SK-N-SH treated with all-trans-retinoic acid at 6 μM for 48 hours (cell line): ENCODE measurements around the gene KLK3.

ENCODE experiments used
- ATAC-seq: fragments of 200-7000 bp; cut with Tn5 transposase; 3 replicates; pipeline ENCODE4 v1.9.1; 2020; ENCODE audit warnings: mild to moderate bottlenecking, moderate library complexity
- ARNTL ChIP-seq: fragments of 450-650 bp; formaldehyde crosslinking; IDR thresholded peaks from 2 replicates; pipeline ENCODE4 v1.5.0; 2020; ENCODE audit warnings: low read depth, mild to moderate bottlenecking, moderate library complexity, borderline replicate concordance
- BACH2 ChIP-seq: fragments of 250-450 bp; sonication (Bioruptor Pico); IDR thresholded peaks from 2 replicates; pipeline ENCODE4 v1.9.0; 2021; ENCODE audit warnings: mild to moderate bottlenecking, borderline replicate concordance
- CSDC2 ChIP-seq: fragments of 250-450 bp; sonication (Bioruptor Pico); IDR thresholded peaks from 2 replicates; pipeline ENCODE4 v1.5.0; 2020; ENCODE audit warnings: mild to moderate bottlenecking, moderate library complexity
- GLIS3 ChIP-seq: fragments of 250-450 bp; sonication (Bioruptor Pico); IDR thresholded peaks from 2 replicates; pipeline ENCODE4 v1.5.0; 2020; ENCODE audit warnings: mild to moderate bottlenecking, moderate library complexity
- ISL1 ChIP-seq: fragments of 250-450 bp; sonication (Bioruptor Pico); IDR thresholded peaks from 2 replicates; pipeline ENCODE4 v2.1.2; 2022; ENCODE audit warnings: mild to moderate bottlenecking, moderate library complexity
- OSR1 ChIP-seq: fragments of 250-450 bp; sonication (Bioruptor Pico); IDR thresholded peaks from 2 replicates; pipeline ENCODE4 v1.8.0; 2022; ENCODE audit warnings: moderate library complexity, mild to moderate bottlenecking, inconsistent platforms
- RARB ChIP-seq: fragments of 250-450 bp; sonication (Bioruptor Pico); IDR thresholded peaks from 2 replicates; pipeline ENCODE4 v1.8.0; 2021; ENCODE audit warnings: mild to moderate bottlenecking, moderate library complexity
- SNAI2 ChIP-seq: fragments of 250-450 bp; sonication (Bioruptor Pico); IDR thresholded peaks from 2 replicates; pipeline ENCODE4 v1.5.0; 2020; ENCODE audit warnings: mild to moderate bottlenecking, moderate library complexity
- TCF4 ChIP-seq: fragments of 250-450 bp; sonication (Bioruptor Pico); IDR thresholded peaks from 2 replicates; pipeline ENCODE4 v1.8.0; 2021; ENCODE audit warnings: mild to moderate bottlenecking, moderate library complexity, borderline replicate concordance
- TOX ChIP-seq: fragments of 250-450 bp; sonication (Bioruptor Pico); IDR thresholded peaks from 2 replicates; pipeline ENCODE4 v1.8.0; 2021; ENCODE audit warnings: mild to moderate bottlenecking, moderate library complexity, borderline replicate concordance
- ZC3H10 ChIP-seq: fragments of 250-450 bp; sonication (Bioruptor Pico); IDR thresholded peaks from 2 replicates; pipeline ENCODE4 v1.5.1; 2021; ENCODE audit warnings: mild to moderate bottlenecking, moderate library complexity
- ZFP3 ChIP-seq: fragments of 250-450 bp; sonication (Bioruptor Pico); IDR thresholded peaks from 2 replicates; pipeline ENCODE4 v1.5.0; 2020; ENCODE audit warnings: mild to moderate bottlenecking, moderate library complexity
- ZFP30 ChIP-seq: fragments of 450-650 bp; formaldehyde crosslinking; IDR thresholded peaks from 2 replicates; pipeline ENCODE4 v1.5.0; 2022; ENCODE audit warnings: mild to moderate bottlenecking, moderate library complexity
- ZNF565 ChIP-seq: fragments of 450-650 bp; formaldehyde crosslinking; conservative IDR thresholded peaks from 2 replicates; pipeline ENCODE4 v1.5.0; 2020; ENCODE audit warnings: low read depth, mild to moderate bottlenecking, moderate library complexity
- ZNF70 ChIP-seq: fragments of 450-650 bp; formaldehyde crosslinking; IDR thresholded peaks from 2 replicates; pipeline ENCODE4 v1.5.0; 2020; ENCODE audit warnings: mild to moderate bottlenecking, moderate library complexity
- ZNF8 ChIP-seq: fragments of 450-650 bp; formaldehyde crosslinking; IDR thresholded peaks from 2 replicates; pipeline ENCODE4 v1.5.0; 2020; ENCODE audit warnings: mild to moderate bottlenecking, moderate library complexity
- TF ChIP-seq, protein P1 (sequence below): fragments of 250-450 bp; sonication (Bioruptor Pico); IDR thresholded peaks from 2 replicates; pipeline ENCODE4 v1.8.0; 2021; ENCODE audit warnings: low read depth, mild to moderate bottlenecking, moderate library complexity, borderline replicate concordance
- TF ChIP-seq, protein P2 (sequence below): fragments of 250-450 bp; sonication (Bioruptor Pico); IDR thresholded peaks from 2 replicates; pipeline ENCODE4 v1.5.1; 2021; ENCODE audit warnings: mild to moderate bottlenecking, moderate library complexity
- TF ChIP-seq, protein P3 (sequence below): fragments of 250-450 bp; sonication (Bioruptor Pico); IDR thresholded peaks from 2 replicates; pipeline ENCODE4 v1.5.0; 2020; ENCODE audit warnings: mild to moderate bottlenecking, moderate library complexity
- TF ChIP-seq, protein P4 (sequence below): fragments of 250-450 bp; sonication (Bioruptor Pico); IDR thresholded peaks from 2 replicates; pipeline ENCODE4 v1.5.1; 2020; ENCODE audit warnings: low read depth, mild to moderate bottlenecking, moderate library complexity

Gene KLK3

DNA sequence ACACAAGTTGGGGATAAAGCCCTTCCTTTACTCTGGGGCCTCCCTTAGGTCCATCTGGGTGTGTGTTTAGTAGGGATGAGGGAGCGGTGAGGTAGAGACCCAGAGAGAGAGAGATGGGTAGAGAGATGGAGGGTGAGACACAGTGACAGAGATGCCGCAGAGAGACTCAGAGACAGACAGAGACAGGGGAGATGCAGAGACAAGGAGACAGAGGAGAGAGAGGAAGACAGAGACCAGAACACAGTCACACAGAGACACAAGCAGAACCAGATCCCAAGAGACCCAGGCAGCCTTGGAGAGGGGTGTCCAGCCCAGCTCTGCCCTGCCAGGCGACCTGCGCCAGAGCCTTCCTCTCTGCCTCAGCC lies 33.5 kb upstream of the KLK3 start (continued):
- TF ChIP-seq, protein P1, sequence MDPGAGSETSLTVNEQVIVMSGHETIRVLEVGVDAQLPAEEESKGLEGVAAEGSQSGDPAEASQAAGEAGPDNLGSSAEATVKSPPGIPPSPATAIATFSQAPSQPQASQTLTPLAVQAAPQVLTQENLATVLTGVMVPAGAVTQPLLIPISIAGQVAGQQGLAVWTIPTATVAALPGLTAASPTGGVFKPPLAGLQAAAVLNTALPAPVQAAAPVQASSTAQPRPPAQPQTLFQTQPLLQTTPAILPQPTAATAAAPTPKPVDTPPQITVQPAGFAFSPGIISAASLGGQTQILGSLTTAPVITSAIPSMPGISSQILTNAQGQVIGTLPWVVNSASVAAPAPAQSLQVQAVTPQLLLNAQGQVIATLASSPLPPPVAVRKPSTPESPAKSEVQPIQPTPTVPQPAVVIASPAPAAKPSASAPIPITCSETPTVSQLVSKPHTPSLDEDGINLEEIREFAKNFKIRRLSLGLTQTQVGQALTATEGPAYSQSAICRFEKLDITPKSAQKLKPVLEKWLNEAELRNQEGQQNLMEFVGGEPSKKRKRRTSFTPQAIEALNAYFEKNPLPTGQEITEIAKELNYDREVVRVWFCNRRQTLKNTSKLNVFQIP (CRISPR knock-in tag) = no peak
- TF ChIP-seq, protein P2, sequence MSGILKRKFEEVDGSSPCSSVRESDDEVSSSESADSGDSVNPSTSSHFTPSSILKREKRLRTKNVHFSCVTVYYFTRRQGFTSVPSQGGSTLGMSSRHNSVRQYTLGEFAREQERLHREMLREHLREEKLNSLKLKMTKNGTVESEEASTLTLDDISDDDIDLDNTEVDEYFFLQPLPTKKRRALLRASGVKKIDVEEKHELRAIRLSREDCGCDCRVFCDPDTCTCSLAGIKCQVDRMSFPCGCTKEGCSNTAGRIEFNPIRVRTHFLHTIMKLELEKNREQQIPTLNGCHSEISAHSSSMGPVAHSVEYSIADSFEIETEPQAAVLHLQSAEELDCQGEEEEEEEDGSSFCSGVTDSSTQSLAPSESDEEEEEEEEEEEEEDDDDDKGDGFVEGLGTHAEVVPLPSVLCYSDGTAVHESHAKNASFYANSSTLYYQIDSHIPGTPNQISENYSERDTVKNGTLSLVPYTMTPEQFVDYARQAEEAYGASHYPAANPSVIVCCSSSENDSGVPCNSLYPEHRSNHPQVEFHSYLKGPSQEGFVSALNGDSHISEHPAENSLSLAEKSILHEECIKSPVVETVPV = no peak

DNA sequence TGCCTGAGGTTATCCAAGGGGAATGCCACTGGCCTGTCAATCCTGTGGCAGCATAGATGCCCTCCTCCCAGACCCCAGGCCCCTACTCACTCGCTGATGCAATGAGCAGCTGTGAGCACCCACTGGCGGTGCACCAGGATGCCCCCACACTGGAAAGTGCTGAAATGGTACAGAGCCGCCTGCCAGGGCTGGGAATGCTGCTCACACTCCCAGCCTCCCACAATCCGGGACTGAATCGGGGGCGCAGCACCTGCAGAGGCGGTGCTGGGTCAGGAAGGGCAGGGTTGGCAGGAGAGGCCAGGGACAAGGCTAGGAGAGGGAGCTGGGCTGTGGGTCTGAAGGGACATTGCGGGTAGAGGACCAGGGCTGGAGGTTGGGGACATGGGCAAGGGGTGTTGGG lies 33.1 kb upstream of the KLK3 start:
- no peak for TF ChIP-seq ZC3H10 (CRISPR knock-in tag)
- TF ChIP-seq, protein P3, sequence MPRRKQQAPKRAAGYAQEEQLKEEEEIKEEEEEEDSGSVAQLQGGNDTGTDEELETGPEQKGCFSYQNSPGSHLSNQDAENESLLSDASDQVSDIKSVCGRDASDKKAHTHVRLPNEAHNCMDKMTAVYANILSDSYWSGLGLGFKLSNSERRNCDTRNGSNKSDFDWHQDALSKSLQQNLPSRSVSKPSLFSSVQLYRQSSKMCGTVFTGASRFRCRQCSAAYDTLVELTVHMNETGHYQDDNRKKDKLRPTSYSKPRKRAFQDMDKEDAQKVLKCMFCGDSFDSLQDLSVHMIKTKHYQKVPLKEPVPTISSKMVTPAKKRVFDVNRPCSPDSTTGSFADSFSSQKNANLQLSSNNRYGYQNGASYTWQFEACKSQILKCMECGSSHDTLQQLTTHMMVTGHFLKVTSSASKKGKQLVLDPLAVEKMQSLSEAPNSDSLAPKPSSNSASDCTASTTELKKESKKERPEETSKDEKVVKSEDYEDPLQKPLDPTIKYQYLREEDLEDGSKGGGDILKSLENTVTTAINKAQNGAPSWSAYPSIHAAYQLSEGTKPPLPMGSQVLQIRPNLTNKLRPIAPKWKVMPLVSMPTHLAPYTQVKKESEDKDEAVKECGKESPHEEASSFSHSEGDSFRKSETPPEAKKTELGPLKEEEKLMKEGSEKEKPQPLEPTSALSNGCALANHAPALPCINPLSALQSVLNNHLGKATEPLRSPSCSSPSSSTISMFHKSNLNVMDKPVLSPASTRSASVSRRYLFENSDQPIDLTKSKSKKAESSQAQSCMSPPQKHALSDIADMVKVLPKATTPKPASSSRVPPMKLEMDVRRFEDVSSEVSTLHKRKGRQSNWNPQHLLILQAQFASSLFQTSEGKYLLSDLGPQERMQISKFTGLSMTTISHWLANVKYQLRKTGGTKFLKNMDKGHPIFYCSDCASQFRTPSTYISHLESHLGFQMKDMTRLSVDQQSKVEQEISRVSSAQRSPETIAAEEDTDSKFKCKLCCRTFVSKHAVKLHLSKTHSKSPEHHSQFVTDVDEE = no peak
- no peak for TF ChIP-seq CSDC2 (CRISPR knock-in tag)
- no peak for TF ChIP-seq ISL1
- no peak for TF ChIP-seq TOX
- no peak for TF ChIP-seq ZFP3
- no peak for TF ChIP-seq SNAI2 (CRISPR knock-in tag)
- TF ChIP-seq BACH2 (CRISPR knock-in tag) = no peak
- TF ChIP-seq RARB = no peak
- no peak for TF ChIP-seq ARNTL
- ATAC-seq = no peak

DNA sequence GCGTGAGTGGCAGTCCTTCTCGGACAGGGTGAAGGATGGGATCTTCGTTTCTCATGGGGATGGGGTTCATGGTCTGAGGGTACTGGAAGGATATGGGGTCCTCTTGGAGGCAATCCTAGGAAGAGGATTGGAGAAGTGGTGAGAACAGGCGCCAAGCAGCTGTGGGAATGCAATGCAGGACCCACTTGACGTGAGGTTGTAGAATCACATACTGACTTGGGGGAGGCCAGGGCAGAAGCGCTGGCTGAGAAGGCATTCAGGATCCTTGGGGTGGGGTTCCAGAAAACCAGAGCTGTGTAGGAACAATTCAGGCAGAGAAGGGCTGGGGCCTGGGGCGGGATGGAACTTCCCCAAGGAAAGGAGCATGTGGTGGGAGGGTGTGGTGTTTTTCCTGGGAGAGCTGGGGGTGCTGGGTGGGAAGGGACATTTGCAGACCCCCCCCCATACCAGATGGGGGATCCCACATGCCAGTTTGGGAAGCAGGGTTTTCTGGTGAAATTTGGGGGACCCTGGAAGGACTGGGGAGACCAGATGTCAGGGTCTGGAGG lies 32.0 kb upstream of the KLK3 start:
- ATAC-seq = no peak
- TF ChIP-seq ISL1 (no peak), TCF4 (CRISPR knock-in tag) (no peak), RARB (no peak), ZC3H10 (CRISPR knock-in tag) (no peak), ZNF565 (CRISPR knock-in tag) (no peak), BACH2 (CRISPR knock-in tag) (no peak), TOX (no peak), ZFP30 (CRISPR knock-in tag) (no peak), SNAI2 (CRISPR knock-in tag) (no peak), GLIS3 (CRISPR knock-in tag) (no peak), ZNF8 (CRISPR knock-in tag) (no peak)
- TF ChIP-seq, protein P2 = no peak
- TF ChIP-seq, protein P4, sequence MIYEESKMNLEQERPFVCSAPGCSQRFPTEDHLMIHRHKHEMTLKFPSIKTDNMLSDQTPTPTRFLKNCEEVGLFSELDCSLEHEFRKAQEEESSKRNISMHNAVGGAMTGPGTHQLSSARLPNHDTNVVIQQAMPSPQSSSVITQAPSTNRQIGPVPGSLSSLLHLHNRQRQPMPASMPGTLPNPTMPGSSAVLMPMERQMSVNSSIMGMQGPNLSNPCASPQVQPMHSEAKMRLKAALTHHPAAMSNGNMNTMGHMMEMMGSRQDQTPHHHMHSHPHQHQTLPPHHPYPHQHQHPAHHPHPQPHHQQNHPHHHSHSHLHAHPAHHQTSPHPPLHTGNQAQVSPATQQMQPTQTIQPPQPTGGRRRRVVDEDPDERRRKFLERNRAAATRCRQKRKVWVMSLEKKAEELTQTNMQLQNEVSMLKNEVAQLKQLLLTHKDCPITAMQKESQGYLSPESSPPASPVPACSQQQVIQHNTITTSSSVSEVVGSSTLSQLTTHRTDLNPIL (CRISPR knock-in tag) = no peak

DNA sequence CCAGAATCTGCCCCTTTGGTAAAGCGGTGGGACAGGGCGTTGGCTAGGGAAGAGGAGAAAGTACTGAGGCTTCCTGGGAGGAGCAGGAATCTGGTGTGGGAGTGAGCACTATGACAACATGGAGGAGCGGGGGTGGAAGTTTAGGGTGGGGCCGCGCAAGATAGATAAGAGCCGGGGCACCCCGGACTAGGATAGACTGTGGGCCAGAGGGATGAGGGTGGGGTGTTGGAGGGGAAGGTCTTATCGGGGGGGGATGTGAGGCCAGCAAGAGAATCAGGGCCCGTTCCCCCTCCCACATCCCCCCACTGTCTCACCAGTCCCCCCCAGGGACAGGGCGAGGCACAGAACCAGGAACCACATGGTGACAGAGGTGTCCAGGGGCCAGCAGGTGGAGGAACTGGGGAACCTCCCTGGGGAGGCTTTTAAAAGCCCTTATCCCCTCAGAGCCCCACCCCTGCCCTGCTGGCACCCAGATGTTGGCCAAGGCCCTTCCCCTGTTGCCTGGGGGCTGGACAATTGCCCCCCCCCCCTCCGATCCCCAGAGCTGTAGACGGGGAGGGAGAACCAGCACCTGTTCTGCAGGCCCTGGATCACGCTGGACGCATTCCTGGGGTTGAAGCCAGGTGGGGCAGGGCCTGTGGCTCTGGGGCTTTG lies 31.2 kb upstream of the KLK3 start, which contains the start of gene KLK1:
KLK1 (minus strand) TSS at position 399 of the 654 bp plus-strand sequence; CDS start at position 360, 39 bp downstream.
- ATAC-seq = no peak
- no peak for TF ChIP-seq ZNF70
- no peak for TF ChIP-seq SNAI2 (CRISPR knock-in tag)
- TF ChIP-seq ZNF565 (CRISPR knock-in tag) = no peak
- TF ChIP-seq ZNF8 (CRISPR knock-in tag) = no peak
- no peak for TF ChIP-seq ZFP3
- no peak for TF ChIP-seq GLIS3 (CRISPR knock-in tag)
- TF ChIP-seq ZFP30 (CRISPR knock-in tag) = no peak
- TF ChIP-seq, protein P2 = no peak
- TF ChIP-seq ISL1 = no peak
- no peak for TF ChIP-seq OSR1 (CRISPR knock-in tag)
- no peak for TF ChIP-seq CSDC2 (CRISPR knock-in tag)
- TF ChIP-seq, protein P4 (CRISPR knock-in tag) = no peak
- no peak for TF ChIP-seq TCF4 (CRISPR knock-in tag)
- TF ChIP-seq ZC3H10 (CRISPR knock-in tag) = no peak
